Measurements from ENCODE around the gene GMPR2. TPM values are rescaled to one million over a fixed set of nuclear protein-coding genes. Genes with fewer than 3 reads are reported as not detected.
A peak's percentile ranks its signal among the peaks of the same experiment; 100 is the strongest.

The GMPR2 gene
- total and polyA plus RNA-seq, 2 of the 13 experiments (the other 11 are each of a cell fraction or from before 2014, with no cell fraction given) = 210 to 273 TPM

GRCh38 chr14:24195186-24196070 is 37.3 kb upstream of the GMPR2 start, which contains the start of gene TM9SF1 (continued):
- TF ChIP-seq DRAP1 (CRISPR knock-in tag; IDR thresholded peaks at IDR 0.05) = peak; percentile 87
- peak; percentile 92; the same call in 1 of the 2 replicates for TF ChIP-seq ZNF512B (CRISPR knock-in tag; IDR thresholded peaks at IDR 0.05; ENCODE audit: borderline replicate concordance)
- no peak for TF ChIP-seq ATF1 (CRISPR knock-in tag; IDR thresholded peaks at IDR 0.05)
- peak; percentile 80 for TF ChIP-seq BCL6 (CRISPR knock-in tag; IDR thresholded peaks at IDR 0.05)
- peak; percentile 83 for TF ChIP-seq ZNF609 (CRISPR knock-in tag; IDR thresholded peaks at IDR 0.05; ENCODE audit: borderline replicate concordance)
- TF ChIP-seq SRSF1 (optimal IDR thresholded peaks at IDR 0.05; ENCODE audit: low read depth, low read length) = peak; percentile 97
- TF ChIP-seq MLX (CRISPR knock-in tag; IDR thresholded peaks at IDR 0.05) = no peak; the same call in none of the 2 replicates
- peak; percentile 91 for TF ChIP-seq ZNF83 (CRISPR knock-in tag; IDR thresholded peaks at IDR 0.05; ENCODE audit: borderline replicate concordance)
- TF ChIP-seq CSRNP1 (CRISPR knock-in tag; IDR thresholded peaks at IDR 0.05) = peak; percentile 99; the same call in 1 of the 2 replicates
- TF ChIP-seq ATF7 (IDR thresholded peaks at IDR 0.05) = no peak
- TF ChIP-seq ATF7 (CRISPR knock-in tag; IDR thresholded peaks at IDR 0.05) = peak; percentile 94
- TF ChIP-seq FOXJ3 (CRISPR knock-in tag; IDR thresholded peaks at IDR 0.05; ENCODE audit: borderline replicate concordance) = peak; percentile 77
